Transverse colon (tissue), 4 donors: ENCODE measurements around the gene ARL8B. TPM values are rescaled to one million over a fixed set of nuclear protein-coding genes. Genes with fewer than 3 reads are reported as not detected.

Experiments
- DNase-seq: peaks from one replicate; pipeline ENCODE4 v3.0.0-alpha.2; 2019
- H3K27ac ChIP-seq, 4 donors: fragments of 200-600 bp; sonication (generic); 2 replicates each; pipeline ENCODE4 v1.5.1; 2016 to 2018; ENCODE audit warnings: inconsistent platforms in 4 of 4
- H3K27me3 ChIP-seq: fragments of 200-600 bp; sonication (generic); 2 replicates; pipeline ENCODE4 v1.5.1; 2017; ENCODE audit warnings: inconsistent platforms
- H3K36me3 ChIP-seq, 4 donors: fragments of 200-600 bp; sonication (generic); 2 replicates each; pipeline ENCODE4 v1.5.1; 2017 to 2019; ENCODE audit warnings: inconsistent platforms in 4 of 4
- H3K4me1 ChIP-seq, 4 donors: fragments of 200-600 bp; sonication (generic); 2 replicates each; pipeline ENCODE4 v1.5.1; 2017 to 2020; ENCODE audit warnings: inconsistent platforms in 4 of 4
- H3K4me3 ChIP-seq, 4 donors: fragments of 200-600 bp; sonication (generic); 1 replicate in 1 of 4; 2 replicates in 3 of 4; pipeline versions ENCODE4 v1.5.1 to v1.6.1; 2017 to 2019; ENCODE audit warnings: inconsistent platforms in 4 of 4
- H3K9me3 ChIP-seq, 2 donors: fragments of 200-600 bp; sonication (generic); 2 replicates each; pipeline ENCODE4 v1.5.1; 2017 to 2019; ENCODE audit warnings: inconsistent platforms in 2 of 2
- CTCF ChIP-seq, 5 experiments: fragments of 200-600 bp in 3 of 5; fragments of 450-650 bp in 2 of 5; sonication (generic) in 3 of 5; IDR thresholded peaks; 1 replicate in 2 of 5; 2 replicates in 3 of 5; pipeline ENCODE4 v1.5.1; 2016 to 2017; ENCODE audit warnings: antibody characterized with exemption in 5 of 5, inconsistent platforms in 3 of 5, mild to moderate bottlenecking in 2 of 5, moderate library complexity in 1 of 5
- EP300 ChIP-seq: sonication (generic); formaldehyde crosslinking; IDR thresholded peaks from one replicate; pipeline ENCODE4 v1.6.1; 2017; ENCODE audit warnings: antibody characterized with exemption, low read depth
- POLR2A ChIP-seq: fragments of 450-650 bp; IDR thresholded peaks from one replicate; pipeline ENCODE4 v1.6.1; 2016; ENCODE audit warnings: antibody characterized with exemption, mild to moderate bottlenecking, moderate library complexity
- POLR2AphosphoS5 ChIP-seq, 3 donors: sonication (generic); formaldehyde crosslinking; IDR thresholded peaks; one replicate each; pipeline ENCODE4 v1.6.1; 2016; ENCODE audit warnings: antibody characterized with exemption in 3 of 3
- WGBS, 2 donors: methylation state at CpG; one replicate each; pipeline ENCODE4 v1.1.5; 2018; ENCODE audit warnings: low coverage in 1 of 2; 5-methylcytosine and 5-hydroxymethylcytosine counted together
- in situ Hi-C, 4 donors: fragments of 200-750 bp; cut with MboI; loops; one replicate each; pipeline versions ENCODE4 v1.15.0 to v1.15.1; 2017; ENCODE audit warnings: low sequenced_read_pairs in 3 of 4, low pct_ligation_motif_present in 1 of 4, low pct_unique_long_range_greater_than_20kb in 1 of 4
- intact Hi-C: fragments of 100-400 bp; cut with DNase I; formaldehyde crosslinking; loops from one replicate; pipeline ENCODE4 v1.15.1; 2023; ENCODE audit warnings: low total_unique reads
- total RNA-seq, 4 donors: library from RNA; depleted of rRNA; stranded (reverse); fragments of >200 nt; gene quantifications; one replicate each; pipeline ENCODE4 v1.1.0, GENCODE V29; 2016

ARL8B gene
- total RNA-seq, 4 donors from 2014 or later, result 13.1 to 47.2 (median 31.9) TPM

- peak; percentile 46 for DNase-seq
- 4% methylated on average over 26 of the region's 26 CpGs; no CpG with 5 or more reads in 1 of the 2 donors for WGBS, 2 donors
- Histone ChIP-seq H3K4me1 (peaks cover 10 to 60% (median 16%) of the 10 kb centered on the region in 4 donors), H3K4me3 (peak overlapping the region; percentile 96 to 100 (median 98)), H3K36me3 (no peaks in the 10 kb centered on the region), H3K27me3 (no peaks in the 10 kb centered on the region), H3K27ac (peak overlapping the region; percentile 98 to 100 (median 98)), H3K9me3 (no peaks in the 10 kb centered on the region)
- in situ Hi-C loops (no loop called here), intact Hi-C loops (loop anchor here (5.0 kb wide), 1 partner anchor 66 kb away; the partner anchor contains the start of gene ARL8B)
- TF ChIP-seq EP300 (no peak), POLR2A (peak; percentile 37), POLR2AphosphoS5 (IDR thresholded peaks at IDR 0.05) (peak in 2 of 3 donors; percentile 33 to 37), CTCF (IDR thresholded peaks at IDR 0.05) (no peak)
Observed at GRCh38 chr3:5188419-5189221, 66.5 kb downstream of the ARL8B start.

- Histone ChIP-seq H3K27me3 (no peaks in the 10 kb centered on the region), H3K27ac (peak overlapping the region in 1 of 4 donors; percentile 20), H3K9me3 (no peaks in the 10 kb centered on the region), H3K4me1 (peaks cover 15 to 71% (median 23%) of the 10 kb centered on the region in 4 donors), H3K36me3 (no peaks in the 10 kb centered on the region), H3K4me3 (peak overlapping the region in 1 of 4 donors; percentile 96)
- intact Hi-C loops (no loop called here), in situ Hi-C loops (no loop called here)
- TF ChIP-seq POLR2A (no peak), EP300 (no peak), CTCF (IDR thresholded peaks at IDR 0.05) (no peak), POLR2AphosphoS5 (IDR thresholded peaks at IDR 0.05) (no peak)
- no peak for DNase-seq
- WGBS, 2 donors, result 68 to 84% methylated on average over 3 to 7 of the region's 7 CpGs
Observed at GRCh38 chr3:5190147-5190791, 68.2 kb downstream of the ARL8B start.

GRCh38 chr3:5191555-5192304 is 69.6 kb downstream of the ARL8B start:
- DNase-seq, result no peak
- peaks cover 18 to 74% (median 27%) of the 10 kb centered on the region in 4 donors for H3K4me1 ChIP-seq
- no peaks in the 10 kb centered on the region for H3K27me3 ChIP-seq
- intact Hi-C loops (no loop called here), in situ Hi-C loops (no loop called here)
- no peak for TF ChIP-seq POLR2AphosphoS5 (IDR thresholded peaks at IDR 0.05)
- TF ChIP-seq EP300, result no peak
- TF ChIP-seq CTCF (IDR thresholded peaks at IDR 0.05), result no peak
- TF ChIP-seq POLR2A, result no peak
- no peaks in the 10 kb centered on the region for H3K9me3 ChIP-seq
- peak overlapping the region in 2 of 4 donors; percentile 10 to 44 for H3K27ac ChIP-seq
- H3K4me3 ChIP-seq, result no peak overlapping the region
- H3K36me3 ChIP-seq, result no peaks in the 10 kb centered on the region
- 68 to 95% methylated on average over 5 of the region's 5 CpGs for WGBS, 2 donors
